Measurements from ENCODE around the gene FAM240A. TPM values are rescaled to one million over a fixed set of nuclear protein-coding genes. Genes with fewer than 3 reads are reported as not detected.

Gene FAM240A
- total RNA-seq, 1 donor from 2014 or later, result not detected

DNA sequence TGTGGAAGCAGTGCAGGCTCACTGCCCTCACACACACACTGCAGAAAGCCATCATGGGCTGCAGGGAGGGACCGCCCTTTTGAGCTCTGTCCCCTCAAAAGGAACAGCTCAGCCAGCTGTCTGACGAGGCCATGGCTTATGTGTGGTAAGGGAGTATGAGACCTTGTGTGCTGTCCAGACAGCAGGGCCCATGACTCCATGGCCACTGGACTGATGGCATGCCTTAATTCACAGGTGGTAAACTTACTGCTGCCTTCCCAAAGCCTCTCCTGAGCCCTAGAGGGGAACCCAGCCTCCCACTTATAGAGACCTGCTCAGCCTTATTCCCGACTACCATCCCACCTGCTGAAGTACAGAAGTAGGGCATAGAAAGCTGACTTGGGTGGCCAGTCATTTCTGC is 5.6 kb downstream of the FAM240A start:
- intact Hi-C loops (cut with DNase I), result no loop called here
- DNase-seq (ENCODE audit: low spot score) (no peak), ATAC-seq (no peak)

GRCh38 chr3:46619845-46620778 is 7.8 kb downstream of the FAM240A start:
- intact Hi-C loops (cut with DNase I), result no loop called here
- ATAC-seq (no peak), DNase-seq (ENCODE audit: low spot score) (no peak)

GRCh38 chr3:46624533-46624932 is 12.2 kb downstream of the FAM240A start:
- ATAC-seq (no peak), DNase-seq (ENCODE audit: low spot score) (no peak)
- intact Hi-C loops (cut with DNase I), result no loop called here

- intact Hi-C loops (cut with DNase I), result no loop called here
- no peak for DNase-seq (ENCODE audit: low spot score)
- ATAC-seq, result no peak
These were observed 12.7 kb downstream of the FAM240A start for GRCh38 chr3:46624975-46625490.

DNA sequence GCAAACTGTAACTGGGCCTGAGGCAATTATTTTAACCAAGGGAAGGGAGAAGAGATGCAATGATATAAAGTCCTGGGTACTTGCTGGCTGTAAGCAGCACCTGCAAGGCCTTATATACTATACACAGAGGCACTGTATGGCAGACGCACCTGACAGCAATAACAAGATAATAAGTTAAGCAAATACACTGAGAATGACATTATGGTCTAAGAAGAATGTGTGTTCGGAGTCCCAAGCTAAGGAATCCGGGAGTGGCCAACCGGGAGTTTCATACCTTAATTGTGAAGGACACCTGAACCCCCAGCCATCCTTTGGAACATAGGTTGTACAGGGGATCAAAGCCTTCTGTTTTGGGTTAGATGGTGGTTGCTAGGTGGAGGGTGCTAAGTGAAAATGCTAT is 13.7 kb downstream of the FAM240A start:
- ATAC-seq (no peak), DNase-seq (ENCODE audit: low spot score) (no peak)
- intact Hi-C loops (cut with DNase I), result no loop called here

GRCh38 chr3:46627078-46627477 is 14.8 kb downstream of the FAM240A start:
- ATAC-seq (no peak), DNase-seq (ENCODE audit: low spot score) (no peak)
- intact Hi-C loops (cut with DNase I), result no loop called here

- intact Hi-C loops (cut with DNase I), result no loop called here
- peak; percentile 71 for ATAC-seq
- DNase-seq (ENCODE audit: low spot score), result no peak
These were observed 16.6 kb downstream of the FAM240A start for GRCh38 chr3:46628901-46629369.

GRCh38 chr3:46629551-46630517 is 17.5 kb downstream of the FAM240A start:
- ATAC-seq, result peak; percentile 95
- intact Hi-C loops (cut with DNase I), result loop anchor here (5.0 kb wide), 1 partner anchor 133 kb away; the partner anchor contains the start of gene RTP3
- peak; percentile 88 for DNase-seq (ENCODE audit: low spot score)

- DNase-seq (ENCODE audit: low spot score), result no peak
- ATAC-seq, result peak; percentile 46
- intact Hi-C loops (cut with DNase I), result loop anchor here (5.0 kb wide), 1 partner anchor 135 kb away; the partner anchor contains the start of gene RTP3
These were observed 20.5 kb downstream of the FAM240A start for GRCh38 chr3:46632792-46633191.

DNA sequence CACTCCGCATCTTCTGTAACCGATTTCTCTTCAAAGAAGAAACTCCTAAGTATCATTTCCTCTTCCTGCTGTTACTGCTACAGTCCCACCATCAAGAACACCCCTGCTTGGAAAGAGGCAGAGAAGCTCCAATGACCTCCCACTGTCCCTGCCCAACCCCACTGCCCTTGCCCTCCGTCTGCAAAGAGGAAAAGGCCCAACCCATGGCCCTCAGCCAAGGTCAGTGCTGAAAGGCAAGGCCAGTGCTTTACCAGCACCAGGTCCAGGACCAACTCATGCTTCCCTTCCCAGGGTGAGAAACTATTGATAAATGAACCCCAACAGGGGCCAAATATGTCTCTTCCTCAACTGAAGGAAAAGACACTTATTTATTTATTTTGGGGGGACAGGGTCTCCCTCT is 22.5 kb downstream of the FAM240A start:
- no peak for DNase-seq (ENCODE audit: low spot score)
- intact Hi-C loops (cut with DNase I), result loop anchor here (5.0 kb wide), 1 partner anchor 138 kb away; the partner anchor contains the start of gene RTP3
- ATAC-seq, result no peak

GRCh38 chr3:46639221-46639620 is 26.9 kb downstream of the FAM240A start:
- intact Hi-C loops (cut with DNase I), result no loop called here
- DNase-seq (ENCODE audit: low spot score) (no peak), ATAC-seq (no peak)

DNA sequence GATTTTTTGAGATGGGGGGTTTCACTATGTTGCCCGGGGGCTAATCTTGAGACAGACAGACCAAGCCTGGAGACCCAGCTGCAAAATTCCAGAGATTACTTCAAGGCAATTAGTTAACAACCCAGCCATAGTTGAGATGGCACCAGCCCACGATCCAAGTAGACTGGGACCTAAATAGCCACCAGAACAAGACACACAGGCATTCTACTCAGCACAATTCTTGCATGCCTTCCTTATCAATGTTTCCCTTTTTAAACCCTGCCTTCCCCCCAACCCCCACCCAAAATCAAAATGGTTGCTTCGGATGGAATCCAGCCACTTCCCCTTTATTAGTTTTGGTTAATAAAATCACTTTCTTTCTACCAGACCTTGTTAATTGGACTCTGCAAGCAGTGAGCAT is 28.6 kb downstream of the FAM240A start:
- ATAC-seq, result no peak
- no peak for DNase-seq (ENCODE audit: low spot score)
- intact Hi-C loops (cut with DNase I), result no loop called here

DNA sequence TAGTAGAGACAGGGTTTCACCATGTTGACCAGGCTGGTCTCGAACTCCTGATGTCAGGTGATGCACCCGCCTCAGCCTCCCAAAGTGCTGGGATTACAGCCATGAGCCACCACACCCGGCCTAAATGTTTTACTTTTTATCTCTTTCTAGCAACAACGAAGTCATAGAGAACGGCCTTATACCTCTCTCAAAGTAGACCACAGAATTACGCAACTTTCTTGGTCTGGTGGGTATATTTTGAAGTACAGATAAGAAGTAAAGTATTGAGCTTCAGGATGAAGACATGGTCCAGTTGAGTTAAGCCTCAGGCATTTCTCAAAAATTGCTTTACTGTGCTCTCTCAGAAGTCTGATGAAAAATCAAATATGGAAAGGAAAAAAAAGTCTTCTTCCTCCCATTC is 30.6 kb downstream of the FAM240A start:
- DNase-seq (ENCODE audit: low spot score), result no peak
- no peak for ATAC-seq
- intact Hi-C loops (cut with DNase I), result no loop called here

DNA sequence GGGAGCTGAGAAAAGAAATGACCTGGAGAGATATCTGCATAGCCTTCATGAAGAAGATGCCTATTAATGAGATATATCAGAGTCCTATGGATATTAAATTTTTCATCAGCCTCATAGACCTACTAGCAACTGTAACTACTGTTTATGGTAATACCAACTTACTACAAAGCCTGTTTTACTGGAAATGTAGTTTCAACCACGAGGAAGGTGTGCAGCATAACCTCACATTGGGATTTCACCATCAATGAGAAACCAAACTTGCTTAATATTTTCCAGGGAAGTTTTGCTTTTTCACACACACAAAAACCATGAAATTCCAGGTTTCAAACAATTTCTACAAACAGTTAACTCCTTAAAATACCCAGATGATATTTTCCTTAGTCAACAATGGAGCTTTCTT is 31.4 kb downstream of the FAM240A start:
- DNase-seq (ENCODE audit: low spot score) (no peak), ATAC-seq (no peak)
- intact Hi-C loops (cut with DNase I), result no loop called here

DNA sequence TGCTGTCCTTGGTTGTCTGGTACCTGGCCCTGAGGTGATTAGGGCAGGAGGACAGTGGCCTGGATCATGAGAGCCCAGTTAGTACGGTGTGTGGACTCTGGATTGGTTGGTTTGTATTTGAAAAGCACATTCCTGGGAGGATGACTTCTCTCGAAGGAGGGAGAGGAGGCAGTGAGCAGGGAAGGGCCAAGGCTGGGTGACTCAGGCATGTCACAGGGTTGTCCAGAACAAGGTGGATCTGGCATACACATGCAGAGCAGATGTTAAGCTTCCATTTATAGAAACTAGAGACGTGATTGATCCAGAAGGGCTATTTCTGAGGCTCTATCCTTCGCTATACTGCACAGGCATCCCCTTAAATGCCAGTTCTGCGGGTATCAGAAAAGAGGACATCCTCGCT is 34.4 kb downstream of the FAM240A start:
- ATAC-seq (no peak), DNase-seq (ENCODE audit: low spot score) (no peak)
- intact Hi-C loops (cut with DNase I), result no loop called here

DNA sequence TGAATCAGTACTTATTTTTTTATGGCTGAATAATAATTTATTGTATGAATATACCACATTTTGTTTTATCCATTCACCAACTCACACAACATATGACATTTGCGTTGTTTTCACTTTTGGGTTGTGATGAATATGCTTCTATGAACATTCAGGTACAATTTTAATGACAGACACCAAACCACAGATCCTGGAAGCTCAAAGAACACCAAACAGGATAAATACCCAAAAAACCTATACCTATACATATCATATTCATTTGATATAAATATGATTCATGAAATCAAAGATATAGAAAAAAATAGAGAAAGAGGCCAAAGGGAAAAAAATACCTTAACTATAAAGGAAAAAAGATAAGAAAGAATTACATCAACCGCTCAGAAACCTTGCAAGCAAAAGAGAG is 35.8 kb downstream of the FAM240A start:
- ATAC-seq, result no peak
- intact Hi-C loops (cut with DNase I), result no loop called here
- DNase-seq (ENCODE audit: low spot score), result no peak

- intact Hi-C loops (cut with DNase I), result no loop called here
- no peak for DNase-seq (ENCODE audit: low spot score)
These were observed 37.1 kb downstream of the FAM240A start for GRCh38 chr3:46649436-46649835.

GRCh38 chr3:46651084-46651483 is 38.8 kb downstream of the FAM240A start:
- no peak for DNase-seq (ENCODE audit: low spot score)
- intact Hi-C loops (cut with DNase I), result no loop called here
- ATAC-seq, result no peak

More at GRCh38 chr3:46649436-46649835, 37.1 kb downstream of the FAM240A start:
- ATAC-seq, result no peak

- DNase-seq (ENCODE audit: low spot score) (no peak), ATAC-seq (no peak)
- intact Hi-C loops (cut with DNase I), result no loop called here
These were observed 42.9 kb downstream of the FAM240A start for GRCh38 chr3:46655271-46655670.

Measured in sciatic nerve (tissue), 2 donors.